Activated T-helper 2 cell treated with anti-CD3 and anti-CD28 coated beads, Interferon-gamma antibody, Interleukin-2, Interleukin-4, amounts not matched to agents 10 μg/mL and 5 μg/mL and 100 μg/mL, durations not matched to agents 14 hours and 24 hours and 36 hours (primary cell): ENCODE data around the gene C16orf95. TPM values are rescaled to one million over a fixed set of nuclear protein-coding genes. Genes with fewer than 3 reads are reported as not detected.
A peak's percentile ranks its signal among the peaks of the same experiment; 100 is the strongest.

Experiments used
- DNase-seq: peaks from one replicate; pipeline ENCODE4 v3.0.0; 2021; ENCODE audit warnings: low spot score
- H3K27ac Mint-ChIP-seq: one replicate; pipeline ENCODE4 v1.8.0; 2021; ENCODE audit warnings: mixed read lengths
- H3K27me3 Mint-ChIP-seq: one replicate; pipeline ENCODE4 v1.8.0; 2021; ENCODE audit warnings: low read depth, mixed read lengths
- H3K36me3 Mint-ChIP-seq: one replicate; pipeline ENCODE4 v1.8.0; 2021; ENCODE audit warnings: low read depth, mixed read lengths
- H3K4me1 Mint-ChIP-seq: one replicate; pipeline ENCODE4 v1.8.0; 2021; ENCODE audit warnings: low read depth, mixed read lengths
- H3K4me3 Mint-ChIP-seq: one replicate; pipeline ENCODE4 v1.8.0; 2021; ENCODE audit warnings: low read depth, mild to moderate bottlenecking, moderate library complexity, mixed read lengths
- H3K9me3 Mint-ChIP-seq: one replicate; pipeline ENCODE4 v1.8.0; 2021; ENCODE audit warnings: mixed read lengths
- intact Hi-C: fragments of 100-400 bp; cut with micrococcal nuclease; formaldehyde crosslinking; loops from one replicate; pipeline ENCODE4 v1.15.1; 2023
- total RNA-seq: library from RNA; stranded (reverse); gene quantifications from 2 replicates; pipeline ENCODE4 v1.2.3, GENCODE V29; 2022

The C16orf95 gene
- total RNA-seq, 1 donor from 2014 or later, result 12.3 TPM

- Mint-ChIP-seq H3K4me3 (no peak overlapping the region), H3K36me3 (no peaks in the 10 kb centered on the region), H3K4me1 (peaks cover 4% of the 10 kb centered on the region), H3K27ac (no peak overlapping the region), H3K9me3 (no peaks in the 10 kb centered on the region), H3K27me3 (no peaks in the 10 kb centered on the region)
- intact Hi-C loops, result loop anchor here (10.0 kb wide), 1 partner anchor 310 kb away; no protein-coding TSS in a partner anchor
- DNase-seq, result no peak
Measured at GRCh38 chr16:87324411-87325275, 7.5 kb upstream of the C16orf95 start.

- intact Hi-C loops, result loop anchor here (10.0 kb wide), 1 partner anchor 311 kb away; no protein-coding TSS in a partner anchor
- Mint-ChIP-seq H3K36me3 (peaks cover 3% of the 10 kb centered on the region), H3K4me1 (peaks cover 7% of the 10 kb centered on the region), H3K27ac (no peak overlapping the region), H3K4me3 (no peak overlapping the region), H3K27me3 (no peaks in the 10 kb centered on the region), H3K9me3 (no peaks in the 10 kb centered on the region)
- no peak for DNase-seq
Measured at GRCh38 chr16:87323727-87324410, 6.7 kb upstream of the C16orf95 start.

- Mint-ChIP-seq H3K9me3 (no peaks in the 10 kb centered on the region), H3K4me1 (peaks cover 15% of the 10 kb centered on the region), H3K27ac (no peak overlapping the region), H3K27me3 (no peaks in the 10 kb centered on the region), H3K36me3 (peaks cover 11% of the 10 kb centered on the region), H3K4me3 (no peak overlapping the region)
- intact Hi-C loops, result loop anchor here (10.0 kb wide), 1 partner anchor 312 kb away; no protein-coding TSS in a partner anchor
- DNase-seq, result no peak
Measured at GRCh38 chr16:87322833-87323726, 5.9 kb upstream of the C16orf95 start.

- DNase-seq, result no peak
- Mint-ChIP-seq H3K27me3 (no peaks in the 10 kb centered on the region), H3K27ac (no peak overlapping the region), H3K9me3 (no peaks in the 10 kb centered on the region), H3K36me3 (peaks cover 16% of the 10 kb centered on the region), H3K4me1 (peaks cover 17% of the 10 kb centered on the region), H3K4me3 (no peak overlapping the region)
- intact Hi-C loops, result loop anchor here (10.0 kb wide), 1 partner anchor 312 kb away; no protein-coding TSS in a partner anchor
Measured at GRCh38 chr16:87322360-87322759, 5.2 kb upstream of the C16orf95 start.

GRCh38 chr16:87321336-87322107 is 4.3 kb upstream of the C16orf95 start:
- no peaks in the 10 kb centered on the region for H3K9me3 Mint-ChIP-seq
- peaks cover 16% of the 10 kb centered on the region for H3K36me3 Mint-ChIP-seq
- no peak overlapping the region for H3K27ac Mint-ChIP-seq
- no peak for DNase-seq
- no peak overlapping the region for H3K4me3 Mint-ChIP-seq
- H3K4me1 Mint-ChIP-seq, result peaks cover 17% of the 10 kb centered on the region
- intact Hi-C loops, result loop anchor here (10.0 kb wide), 1 partner anchor 313 kb away; no protein-coding TSS in a partner anchor
- H3K27me3 Mint-ChIP-seq, result no peaks in the 10 kb centered on the region

- Mint-ChIP-seq H3K4me3 (no peak overlapping the region), H3K27ac (no peak overlapping the region), H3K36me3 (peaks cover 16% of the 10 kb centered on the region), H3K27me3 (no peaks in the 10 kb centered on the region), H3K9me3 (no peaks in the 10 kb centered on the region), H3K4me1 (peaks cover 14% of the 10 kb centered on the region)
- no peak for DNase-seq
- intact Hi-C loops, result loop anchor here (10.0 kb wide), 1 partner anchor 314 kb away; no protein-coding TSS in a partner anchor
Measured at GRCh38 chr16:87320510-87321227, 3.5 kb upstream of the C16orf95 start.

- peaks cover 12% of the 10 kb centered on the region for H3K4me1 Mint-ChIP-seq
Measured at GRCh38 chr16:87319997-87320491, 2.9 kb upstream of the C16orf95 start.

GRCh38 chr16:87319011-87319410 is 1.8 kb upstream of the C16orf95 start:
- Mint-ChIP-seq H3K36me3 (peaks cover 19% of the 10 kb centered on the region), H3K27ac (peak overlapping the region; percentile 97), H3K9me3 (no peaks in the 10 kb centered on the region), H3K4me1 (peaks cover 12% of the 10 kb centered on the region), H3K4me3 (peak overlapping the region; percentile 87), H3K27me3 (no peaks in the 10 kb centered on the region)
- no peak for DNase-seq
- intact Hi-C loops, result loop anchor here (10.0 kb wide), 1 partner anchor 176 kb away; the partner anchor contains the start of gene ZCCHC14

More at GRCh38 chr16:87319997-87320491, 2.9 kb upstream of the C16orf95 start:
- no peak overlapping the region for H3K27ac Mint-ChIP-seq
- intact Hi-C loops, result loop anchor here (10.0 kb wide), 2 partner anchors 175 to 315 kb away; partner anchors contain the start of gene ZCCHC14
- H3K36me3 Mint-ChIP-seq, result peaks cover 16% of the 10 kb centered on the region
- no peaks in the 10 kb centered on the region for H3K27me3 Mint-ChIP-seq
- H3K9me3 Mint-ChIP-seq, result no peaks in the 10 kb centered on the region
- DNase-seq, result no peak
- no peak overlapping the region for H3K4me3 Mint-ChIP-seq

- peak overlapping the region; percentile 87 for H3K4me3 Mint-ChIP-seq
- peaks cover 19% of the 10 kb centered on the region for H3K36me3 Mint-ChIP-seq
- H3K9me3 Mint-ChIP-seq, result no peaks in the 10 kb centered on the region
- intact Hi-C loops, result loop anchor here (1.0 to 10.0 kb wide), 3 partner anchors 64 to 177 kb away; partner anchors contain the start of gene ZCCHC14
- DNase-seq, result peak; percentile 41
- H3K4me1 Mint-ChIP-seq, result peaks cover 12% of the 10 kb centered on the region
- peak overlapping the region; percentile 97 for H3K27ac Mint-ChIP-seq
- no peaks in the 10 kb centered on the region for H3K27me3 Mint-ChIP-seq
Measured at GRCh38 chr16:87317750-87318644, 805 bp upstream of the C16orf95 start.

GRCh38 chr16:87316450-87316922 is 706 bp downstream of the C16orf95 start:
- peak overlapping the region; percentile 87 for H3K4me3 Mint-ChIP-seq
- peaks cover 12% of the 10 kb centered on the region for H3K4me1 Mint-ChIP-seq
- H3K27ac Mint-ChIP-seq, result peak overlapping the region; percentile 97
- DNase-seq, result no peak
- no peaks in the 10 kb centered on the region for H3K27me3 Mint-ChIP-seq
- peaks cover 19% of the 10 kb centered on the region for H3K36me3 Mint-ChIP-seq
- no peaks in the 10 kb centered on the region for H3K9me3 Mint-ChIP-seq
- intact Hi-C loops, result loop anchor here (10.0 kb wide), 1 partner anchor 178 kb away; the partner anchor contains the start of gene ZCCHC14
